Activated CD4-positive, CD25-positive, alpha-beta regulatory T cell treated with anti-CD3 and anti-CD28 coated beads, Interleukin-2, amount 50 U/mL, for 24 hours (primary cell): Measurements from ENCODE around the gene TTC39A.

Source experiments
- ATAC-seq, 2 donors: fragments of 150-1000 bp; cut with Tn5 transposase; one replicate each; pipeline ENCODE4 v1.10.0; 2021; ENCODE audit warnings: mild to moderate bottlenecking in 1 of 2, moderate library complexity in 1 of 2

TTC39A gene

DNA sequence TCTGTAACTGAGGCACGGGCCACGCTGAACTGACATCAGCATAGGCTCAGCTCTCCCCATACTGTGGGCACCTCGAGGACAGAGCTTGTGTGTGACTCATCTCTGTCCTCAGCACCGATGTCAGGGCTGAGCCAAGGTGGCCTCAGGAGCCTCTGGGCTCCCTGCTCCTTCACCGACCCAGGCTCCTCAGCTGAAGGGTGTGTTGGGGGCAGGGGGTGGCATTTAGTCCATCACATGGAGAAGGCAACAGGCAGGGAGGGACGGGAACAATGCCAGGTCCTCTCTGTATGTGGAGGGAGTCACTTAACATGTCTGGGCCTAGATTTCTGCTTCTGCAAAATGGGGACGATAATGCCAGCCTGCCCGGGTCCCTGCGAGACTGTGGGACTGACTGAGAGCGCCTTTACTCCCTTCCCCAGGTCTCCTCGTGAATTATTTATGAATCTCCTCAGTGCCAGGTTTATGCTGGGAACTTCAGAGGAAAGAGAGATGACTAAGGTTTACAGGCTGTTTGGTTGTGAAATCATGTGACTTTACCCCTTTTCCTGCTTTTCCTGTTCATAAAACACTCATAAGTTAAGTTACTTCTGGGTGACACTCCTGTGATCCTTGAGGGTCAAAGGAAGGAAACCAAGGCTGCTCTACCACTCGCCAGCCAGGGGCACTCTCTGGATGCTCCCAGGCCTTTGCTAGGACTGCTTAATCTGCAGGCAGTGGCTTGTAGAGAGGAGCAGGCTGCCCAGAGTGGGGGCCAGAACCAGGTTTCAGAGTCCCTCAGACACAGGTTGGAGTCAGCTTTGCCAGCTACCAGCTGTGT is 16.2 kb downstream of the TTC39A start:
- peak in 1 of 2 donors; percentile 21 for ATAC-seq

DNA sequence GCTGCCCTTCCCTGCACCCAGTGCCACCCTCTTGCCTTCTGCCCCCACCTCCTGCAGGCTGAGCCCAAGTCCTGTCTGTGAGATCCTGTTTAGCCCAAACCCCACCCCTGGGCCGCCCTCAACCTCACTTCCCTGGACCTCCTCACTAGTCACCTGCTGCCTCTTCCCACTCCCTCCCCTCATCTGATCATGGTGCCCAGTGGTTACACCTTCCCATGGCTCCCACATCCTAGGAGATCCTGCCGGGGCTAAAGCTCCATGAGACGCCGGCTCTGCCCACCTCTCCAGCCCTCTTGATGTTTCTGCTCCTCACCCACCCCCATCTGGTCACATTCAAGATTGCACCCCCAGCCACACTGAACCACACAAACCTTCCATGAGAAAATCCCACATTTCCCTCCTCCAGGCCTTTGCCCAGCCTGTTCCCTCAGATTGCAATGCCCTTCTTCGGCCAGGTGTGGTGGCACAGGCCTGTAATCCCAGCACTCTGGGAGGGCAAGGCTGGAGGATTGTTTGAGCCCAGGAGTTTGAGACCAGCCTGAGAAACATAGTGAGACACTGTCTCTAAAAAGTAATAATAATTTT is 17.0 kb downstream of the TTC39A start:
- ATAC-seq: no peak

DNA sequence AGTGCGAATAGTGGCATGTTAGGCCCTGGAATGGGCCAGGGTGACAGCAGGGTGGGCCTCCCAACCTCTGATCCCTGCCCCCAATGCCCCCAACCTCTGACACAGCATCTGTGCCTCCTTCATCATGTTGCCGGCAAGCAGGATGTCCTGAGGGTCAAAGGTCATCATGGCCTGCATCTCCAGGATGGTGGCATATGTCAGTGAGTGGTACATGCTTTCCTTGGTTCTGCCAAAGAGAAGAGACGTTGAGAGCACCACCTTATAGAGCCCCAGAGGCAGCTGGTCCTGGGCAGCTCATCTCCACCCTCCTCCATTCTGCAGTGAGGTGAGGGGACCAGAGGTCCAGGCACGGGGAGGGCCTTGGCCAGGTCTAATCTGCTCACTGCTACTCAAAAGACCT is 17.6 kb downstream of the TTC39A start:
- no peak for ATAC-seq

DNA sequence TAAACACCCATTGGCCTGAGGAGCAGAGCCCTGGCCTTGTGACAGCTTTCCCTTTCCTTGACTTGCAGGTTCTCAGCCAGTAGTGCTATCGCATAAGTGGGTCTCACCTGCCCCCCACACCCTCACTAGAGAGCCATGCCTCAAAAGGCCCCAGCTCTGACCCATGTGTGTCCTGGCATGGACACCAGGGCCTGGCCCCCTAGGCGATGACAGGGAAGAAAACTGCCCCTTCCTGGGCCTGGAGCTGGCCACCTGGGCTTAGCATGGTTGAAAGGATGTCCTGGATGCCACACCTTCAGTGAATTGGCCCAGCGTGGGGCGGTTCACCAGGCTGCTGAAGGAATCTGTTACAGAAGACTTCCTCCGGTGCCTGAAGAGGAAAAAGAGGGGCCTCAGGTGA is 18.5 kb downstream of the TTC39A start:
- no peak for ATAC-seq

DNA sequence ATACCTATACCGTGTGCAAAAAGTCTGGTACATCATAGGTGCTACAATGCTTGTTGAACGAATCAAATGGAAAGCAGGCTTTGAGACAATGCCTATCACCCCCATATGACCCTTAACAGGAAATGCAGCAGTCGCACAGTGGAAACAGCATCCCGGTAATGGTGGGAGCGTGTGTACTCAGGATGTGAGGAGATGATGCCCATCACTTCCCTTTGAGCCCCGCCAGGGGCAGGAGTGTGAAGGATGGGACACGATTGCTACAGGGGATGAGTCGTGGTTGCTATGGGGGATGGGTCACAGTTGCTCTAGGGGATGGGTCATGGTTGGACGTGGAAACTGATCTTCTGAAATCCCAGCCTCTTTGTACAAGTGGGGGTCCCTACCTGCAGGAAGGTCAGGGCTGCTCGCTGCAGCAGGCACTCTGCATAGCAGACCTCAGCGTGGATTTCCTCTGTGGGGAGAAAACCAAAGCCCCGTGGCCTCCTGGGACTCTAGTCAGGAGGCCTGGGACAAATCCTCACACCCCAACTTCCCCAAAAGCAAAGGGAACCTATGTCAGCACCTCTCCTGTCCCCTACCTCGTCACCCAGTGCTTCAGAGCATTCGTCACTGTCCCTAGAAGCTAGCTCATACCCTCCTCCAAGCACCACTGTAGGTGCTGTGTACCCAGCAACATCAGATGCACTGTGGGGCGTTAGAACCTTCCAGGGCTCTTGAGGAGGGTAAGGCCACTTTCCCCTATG is 19.3 kb downstream of the TTC39A start:
- no peak for ATAC-seq

DNA sequence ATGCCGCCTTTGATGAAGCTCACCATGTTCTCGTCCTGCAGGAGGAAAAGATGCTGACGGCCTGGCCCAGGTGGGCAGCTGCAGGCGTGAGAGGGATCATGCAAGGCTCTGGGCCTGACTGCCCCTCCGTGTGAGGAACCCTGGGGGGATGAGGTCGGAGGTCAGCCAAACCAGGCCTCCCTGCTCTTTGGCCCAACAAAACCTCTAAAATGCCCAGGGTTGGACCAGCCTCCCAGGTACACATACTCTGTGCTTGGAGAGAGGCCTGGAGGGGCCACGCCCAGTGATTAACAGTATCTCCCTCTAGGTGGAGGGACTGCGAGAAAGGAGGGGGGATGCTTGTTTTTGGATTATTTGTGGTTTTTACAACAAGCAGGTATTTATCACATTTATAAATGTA is 21.1 kb downstream of the TTC39A start:
- no peak for ATAC-seq

DNA sequence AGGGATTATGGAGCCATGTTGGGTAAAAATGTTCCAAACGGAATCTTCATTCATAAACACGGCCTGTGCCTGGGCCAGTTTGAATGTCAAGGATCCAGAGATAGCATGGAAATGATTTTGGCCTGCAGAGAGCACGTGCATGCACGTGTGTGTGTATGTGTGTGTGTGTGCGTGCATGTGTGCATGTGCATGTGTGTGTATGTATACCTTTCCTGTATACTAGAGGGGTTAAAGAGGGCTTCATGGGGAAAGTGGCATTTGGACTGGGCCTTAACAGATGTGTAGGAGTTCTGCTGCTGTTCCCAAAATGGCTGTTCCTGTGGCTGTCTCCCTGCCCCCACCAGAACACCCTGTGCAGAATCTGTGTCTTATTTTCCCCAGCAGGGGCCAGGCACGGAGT is 21.7 kb downstream of the TTC39A start:
- no peak for ATAC-seq

DNA sequence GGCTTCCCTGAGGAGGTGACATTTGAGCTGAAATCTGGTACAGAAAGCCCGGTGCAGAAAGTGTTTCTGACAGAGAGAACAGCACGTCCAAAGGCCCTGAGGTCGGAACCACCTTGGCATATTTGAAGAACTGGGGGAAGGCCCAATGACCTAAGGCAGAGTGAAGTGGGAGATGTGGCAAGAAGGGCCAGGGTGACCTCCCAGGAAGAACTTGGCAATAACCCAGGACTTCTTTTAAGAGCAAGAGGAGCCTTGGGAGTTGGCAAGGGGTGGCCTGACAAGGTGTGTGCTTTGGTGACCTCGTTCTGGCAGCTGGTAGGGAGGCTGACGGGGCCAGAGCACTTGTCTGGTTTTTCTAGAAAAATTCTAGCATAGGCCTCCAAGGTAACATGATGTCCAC is 23.4 kb downstream of the TTC39A start:
- ATAC-seq: no peak

DNA sequence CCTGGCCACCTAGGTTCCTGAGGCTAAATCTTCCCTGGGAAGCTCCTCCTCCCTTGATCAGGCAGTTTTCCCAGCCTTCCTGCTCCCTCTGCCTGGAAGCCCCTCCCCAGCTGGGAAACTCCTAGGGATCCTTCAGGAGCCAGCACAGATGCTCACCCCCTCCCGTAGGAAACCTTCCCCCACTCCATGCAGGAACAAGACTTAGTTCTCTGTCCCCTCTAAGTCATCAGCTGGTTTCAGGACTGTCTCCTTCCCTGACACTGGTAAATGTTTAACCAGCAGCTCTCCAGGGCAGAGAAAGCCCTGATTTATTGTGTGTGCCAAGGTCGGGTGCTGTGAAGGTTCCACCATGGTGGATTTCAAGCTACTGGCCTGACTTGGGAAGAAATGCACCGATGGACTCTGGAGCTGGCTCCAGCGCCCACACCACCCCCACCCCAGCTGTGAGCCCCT is 25.0 kb downstream of the TTC39A start:
- ATAC-seq: no peak

DNA sequence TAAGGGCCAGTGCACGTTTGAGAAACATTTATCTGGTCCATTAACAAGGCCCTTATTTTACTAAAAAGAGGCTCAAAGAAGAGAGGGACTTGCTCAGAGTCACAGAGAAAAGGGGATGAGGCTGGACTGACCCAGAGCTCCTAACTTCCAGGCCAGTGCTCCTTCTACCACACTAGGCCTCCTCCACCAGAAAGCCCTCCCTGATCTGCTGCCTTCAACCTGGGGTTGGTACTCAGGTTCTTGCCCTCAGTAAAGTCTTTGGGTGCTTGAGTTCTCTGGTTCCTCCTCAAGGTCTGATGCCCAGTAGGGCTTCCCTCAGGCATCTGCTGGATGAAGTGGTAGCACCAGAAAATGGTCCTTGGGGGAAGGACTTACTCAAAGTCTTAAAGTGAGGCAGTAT is 26.0 kb downstream of the TTC39A start:
- ATAC-seq: no peak

DNA sequence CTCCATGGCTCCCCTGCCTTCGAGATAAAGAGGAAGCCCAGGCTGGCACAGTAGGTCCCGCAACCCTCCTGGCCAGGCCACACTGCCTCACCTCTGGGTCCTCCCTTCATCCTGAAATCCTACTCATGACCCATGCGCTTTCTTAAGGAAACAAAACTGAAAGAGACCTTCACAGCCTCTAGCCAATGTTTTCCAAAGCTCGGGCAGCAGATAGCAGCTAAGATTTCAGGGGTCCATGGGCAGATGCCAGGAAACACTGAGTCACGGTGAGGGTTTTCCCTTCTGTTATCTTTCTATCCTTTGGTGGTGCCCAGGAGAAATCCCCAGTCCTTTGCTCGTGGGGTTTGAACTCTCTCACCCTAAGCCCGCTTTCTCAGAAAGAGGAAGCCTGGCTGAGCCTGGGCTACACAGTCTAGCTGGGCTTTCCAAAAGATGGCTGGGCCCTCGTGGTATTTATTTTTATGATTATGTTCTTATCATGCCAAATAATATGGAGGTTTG is 26.6 kb downstream of the TTC39A start:
- peak in 1 of 2 donors; percentile 67 for ATAC-seq

DNA sequence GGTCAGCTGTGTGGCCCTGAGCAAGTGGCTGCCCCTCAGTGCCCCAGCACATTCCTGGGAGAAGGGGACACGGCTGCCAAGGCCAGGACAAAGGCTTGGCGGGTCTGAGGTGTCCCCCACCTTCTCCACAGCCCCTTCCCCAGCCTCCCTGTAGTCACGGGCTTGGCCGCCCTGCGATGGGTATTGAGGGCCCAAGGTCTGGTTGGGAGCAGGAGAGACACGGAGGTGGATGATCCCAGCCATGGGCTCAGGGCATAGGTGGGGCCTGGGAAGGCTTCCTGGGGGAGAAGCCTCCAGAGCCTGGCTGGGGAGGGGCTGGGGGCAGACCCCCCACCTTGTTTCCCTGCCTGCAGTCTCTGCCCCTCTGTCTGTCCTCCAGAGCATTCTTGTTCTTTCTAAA is 27.0 kb downstream of the TTC39A start:
- no peak for ATAC-seq

DNA sequence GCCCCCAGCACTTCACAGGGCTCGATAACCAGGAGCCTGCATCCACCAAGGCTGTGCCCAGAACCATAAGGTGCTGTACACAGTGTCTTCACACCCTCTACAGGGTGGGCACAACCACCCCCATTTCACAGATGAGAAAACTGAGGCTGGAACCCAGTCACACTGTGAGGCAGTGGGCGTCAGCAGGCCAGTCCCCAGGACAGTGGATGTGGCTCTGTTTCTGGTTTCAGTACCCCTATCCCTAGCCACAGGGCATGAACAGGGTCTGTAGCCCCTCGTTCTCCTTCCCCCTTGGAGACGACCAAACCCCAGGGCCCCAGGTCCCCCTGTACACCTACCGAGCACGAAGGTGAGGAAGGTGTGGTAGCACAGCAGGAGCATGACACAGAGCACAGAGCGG is 27.6 kb downstream of the TTC39A start:
- no peak for ATAC-seq

DNA sequence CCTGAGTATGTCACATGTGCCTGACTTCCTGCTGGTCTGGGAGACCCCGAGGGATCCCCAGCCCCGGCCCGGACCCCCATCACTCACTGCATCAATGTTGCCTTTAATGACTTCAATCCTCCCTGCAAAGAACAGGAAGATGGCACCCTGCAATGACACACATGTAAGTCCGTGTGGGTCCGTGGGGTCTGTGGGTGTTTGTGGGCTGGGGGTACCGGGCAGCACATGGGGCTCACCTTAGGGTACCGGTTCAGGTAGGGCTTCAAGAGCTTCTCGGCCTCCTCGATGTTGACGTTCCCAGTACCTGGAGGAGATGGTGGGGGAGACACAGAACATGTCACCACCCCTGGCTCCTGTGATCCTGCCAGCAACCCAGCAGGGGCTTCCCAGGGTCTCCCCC is 28.1 kb downstream of the TTC39A start:
- no peak for ATAC-seq

DNA sequence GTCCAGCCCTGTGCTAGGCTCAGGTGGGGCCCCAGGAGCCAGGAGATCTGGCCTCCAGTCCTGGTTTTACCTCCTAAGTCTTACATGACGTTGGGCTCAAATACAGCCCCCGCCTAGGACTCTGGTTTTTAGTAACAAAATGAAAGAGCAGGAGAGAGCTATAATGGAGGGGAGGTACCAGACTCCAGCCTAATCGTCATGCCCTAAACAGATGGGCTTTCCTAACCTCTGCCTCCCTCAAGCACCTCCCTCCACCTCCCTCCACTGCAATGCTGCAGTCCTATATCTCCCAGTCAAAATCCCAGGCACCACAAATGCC is 28.6 kb downstream of the TTC39A start:
- no peak for ATAC-seq

DNA sequence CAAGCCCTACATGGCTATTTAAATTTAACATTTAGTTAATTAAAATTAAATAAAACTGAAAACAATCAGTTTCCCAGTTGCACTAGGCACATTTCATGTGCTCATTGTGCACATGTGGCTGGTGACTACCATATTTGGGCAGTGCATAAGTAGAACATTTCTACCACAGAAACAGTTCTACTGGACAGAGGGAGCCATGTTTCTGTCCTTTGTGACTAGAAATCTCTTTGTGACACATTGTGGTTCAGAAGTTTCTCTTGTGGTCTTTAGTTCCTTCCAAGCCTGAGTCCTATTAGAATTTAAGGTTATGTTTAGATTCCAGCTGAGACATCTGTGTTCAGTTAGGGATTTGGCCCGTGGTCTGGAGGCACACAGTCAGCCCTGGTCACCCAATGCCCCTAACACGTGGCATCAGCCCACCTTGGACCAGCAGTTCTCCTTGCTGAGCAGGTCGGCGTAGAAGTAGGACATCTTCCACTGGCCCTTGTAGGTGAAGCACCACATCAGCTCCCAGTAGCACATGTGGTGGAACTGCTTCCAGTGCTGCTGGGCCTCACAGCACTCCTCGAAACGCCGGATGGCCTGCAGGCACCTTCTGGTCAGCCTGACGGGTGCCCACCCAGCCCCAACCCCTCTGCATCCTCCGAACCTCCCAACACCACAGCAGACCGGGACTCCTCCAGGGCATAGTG is 29.1 kb downstream of the TTC39A start:
- no peak for ATAC-seq

DNA sequence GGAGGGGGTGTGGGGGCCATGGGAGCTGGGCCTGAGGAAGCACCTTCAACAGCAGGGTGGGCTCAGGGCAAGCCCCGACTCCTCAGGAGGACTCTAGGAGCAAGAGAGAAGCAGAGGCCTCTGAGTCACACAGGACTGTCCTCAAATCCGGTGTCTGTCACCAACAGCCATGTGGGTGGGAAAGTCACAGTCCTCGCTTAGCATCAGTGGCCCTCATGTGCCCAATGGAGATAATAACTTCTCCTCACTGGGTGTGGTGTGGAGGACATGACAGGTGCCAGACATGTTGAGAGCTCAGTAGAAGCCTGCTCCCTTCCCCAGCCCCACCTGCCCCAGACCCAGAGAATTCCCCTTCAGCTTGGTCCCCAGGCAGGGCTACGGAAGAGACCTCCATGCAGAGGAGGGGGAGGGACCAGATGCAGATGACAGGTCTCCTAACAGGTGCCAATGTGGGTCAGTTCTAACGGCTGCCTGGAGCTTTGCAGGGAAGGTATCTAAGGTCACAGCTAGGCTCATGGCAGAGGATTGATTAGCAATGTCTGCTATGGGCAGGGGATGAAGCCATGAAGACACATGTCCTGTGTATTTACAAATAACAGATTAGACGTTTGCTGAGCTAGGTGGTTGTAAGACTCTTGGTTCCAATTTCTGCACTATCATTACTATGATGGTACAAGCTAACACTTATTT is 30.2 kb downstream of the TTC39A start:
- ATAC-seq: no peak

DNA sequence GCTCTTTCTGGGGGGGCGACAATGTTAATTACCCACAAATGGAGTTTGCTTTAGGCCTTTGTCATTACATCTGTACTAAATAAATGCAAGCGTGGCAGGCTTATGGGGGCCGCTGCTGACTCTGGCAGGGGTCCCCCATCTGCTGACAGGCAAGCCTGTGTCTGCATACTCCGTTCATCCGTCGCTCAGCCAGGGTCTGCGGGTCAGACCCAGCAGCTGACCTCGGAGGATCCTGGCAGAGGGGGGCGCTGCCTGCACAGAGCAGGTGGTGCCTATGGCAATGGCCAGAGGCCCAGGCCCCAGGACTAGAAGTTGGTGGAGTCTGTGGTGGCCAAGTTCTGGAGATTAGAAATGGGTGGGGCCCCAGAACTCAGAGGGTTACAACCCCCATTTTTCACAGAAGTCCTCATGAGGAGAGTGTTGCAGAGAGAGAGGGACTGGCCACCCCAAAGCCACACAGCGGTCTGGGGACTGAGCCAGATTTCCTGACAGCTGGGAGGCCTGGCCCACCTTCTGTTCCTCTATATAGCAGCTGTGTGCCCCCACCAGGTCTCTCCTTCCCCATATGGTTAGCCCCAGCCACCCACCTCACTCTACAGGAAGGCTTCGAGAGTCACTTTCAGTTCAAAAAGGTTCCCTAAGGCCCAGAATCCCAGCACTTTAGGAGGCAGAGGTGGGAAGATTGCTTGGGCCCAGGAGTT is 31.0 kb downstream of the TTC39A start:
- no peak for ATAC-seq

DNA sequence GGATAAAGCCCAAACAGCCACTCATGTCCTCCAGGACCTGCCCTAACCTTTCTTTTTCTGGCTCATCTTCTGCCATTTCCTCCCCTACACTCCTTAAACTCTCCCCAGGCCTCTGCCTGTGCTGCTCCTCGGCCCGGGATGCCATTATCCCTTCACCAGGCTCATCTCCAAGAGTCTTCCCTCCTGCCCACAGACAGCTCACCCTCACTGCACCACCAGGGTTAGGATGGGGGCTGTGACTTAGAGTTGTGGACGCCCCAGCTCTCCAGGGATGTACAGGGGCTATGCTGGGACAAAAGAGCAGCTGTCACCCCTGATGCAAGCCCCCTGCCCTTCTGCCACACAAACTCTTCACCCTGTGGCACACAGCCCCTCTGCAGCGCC is 32.0 kb downstream of the TTC39A start:
- ATAC-seq: no peak

DNA sequence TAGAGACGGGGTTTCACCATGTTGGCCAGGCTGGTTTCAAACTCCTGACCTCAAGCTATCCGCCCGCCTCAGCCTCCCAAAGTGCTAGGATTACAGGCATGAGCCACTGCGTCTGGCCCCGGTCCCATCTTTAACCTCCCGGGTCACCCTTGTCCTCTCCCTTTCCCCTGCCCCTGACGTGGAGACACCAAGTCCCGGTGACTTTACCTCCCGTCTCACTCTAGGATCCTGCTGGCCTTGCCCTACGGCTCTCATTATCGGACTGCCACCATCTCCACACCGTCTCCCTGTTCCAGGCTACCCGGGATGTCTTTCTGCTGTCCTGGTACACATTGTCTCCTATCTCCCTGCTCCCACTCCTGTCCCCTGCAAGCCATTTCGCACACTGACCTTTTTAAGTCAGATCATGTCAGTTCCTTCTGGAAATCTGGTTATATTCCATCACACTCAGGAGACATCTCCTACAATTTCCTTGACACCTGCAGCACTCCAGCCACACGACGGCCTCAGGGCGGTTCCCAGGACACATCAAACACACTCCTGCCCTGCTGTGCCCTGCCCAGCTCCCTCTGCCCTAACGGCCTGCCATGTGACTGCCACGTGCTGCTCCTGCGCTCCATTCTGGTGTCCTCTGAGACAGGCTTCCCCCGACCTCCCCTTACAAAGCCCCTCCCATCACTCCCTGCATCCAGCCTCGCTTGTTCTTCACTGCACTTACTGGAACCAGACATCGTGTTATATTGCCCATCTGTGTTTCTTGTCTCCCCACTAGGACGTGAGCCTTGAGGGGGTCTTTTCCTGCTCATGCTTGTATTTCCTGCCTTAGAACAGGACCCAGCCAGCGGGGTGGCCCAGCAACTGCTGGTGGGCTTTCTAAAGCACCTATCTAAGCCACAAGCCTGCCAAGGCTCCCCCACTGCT is 32.7 kb downstream of the TTC39A start:
- no peak for ATAC-seq
